ENCODE measurements around the gene ADORA1.

- TF ChIP-seq CTCF (IDR thresholded peaks at IDR 0.05; ENCODE audit: insufficient read depth, low read length): no peak
- no peak for TF ChIP-seq SPI1 (IDR thresholded peaks at IDR 0.05; ENCODE audit: borderline replicate concordance, low read depth)
- TF ChIP-seq POLR2AphosphoS5 (IDR thresholded peaks at IDR 0.05; ENCODE audit: low read depth): no peak
- TF ChIP-seq REST (IDR thresholded peaks at IDR 0.05; ENCODE audit: insufficient replicate concordance, low read depth): no peak
- TF ChIP-seq GABPA (IDR thresholded peaks at IDR 0.05; ENCODE audit: low read depth): no peak
Observed at GRCh38 chr1:203200916-203201315, 73.4 kb downstream of the ADORA1 start.
